Activated CD4-positive, alpha-beta T cell treated with anti-CD3 and anti-CD28 coated beads, Interleukin-2, amount 10 ng/mL, durations not matched to agents 7 days and 5 days (primary cell): Measurements from ENCODE around the gene PJA2. TPM values are rescaled to one million over a fixed set of nuclear protein-coding genes. Genes with fewer than 3 reads are reported as not detected.

Experiments used
- CTCF ChIA-PET: fragments of 350-600 bp; sonication (Branson Sonifier 250); formaldehyde crosslinking; loops from one replicate; lab custom pipeline; 2021; ENCODE audit warnings: antibody characterized with exemption; lab: Charles Lee
- POLR2A ChIA-PET: fragments of 350-600 bp; sonication (Branson Sonifier 250); formaldehyde crosslinking; loops from one replicate; lab custom pipeline; 2021; ENCODE audit warnings: antibody characterized with exemption; lab: Charles Lee
- DNase-seq: peaks from one replicate; pipeline ENCODE4 v3.0.0-alpha.2; 2020
- H3K27ac Mint-ChIP-seq: one replicate; pipeline ENCODE4 v1.8.0; 2021; ENCODE audit warnings: mild to moderate bottlenecking, moderate library complexity, mixed read lengths
- H3K27me3 Mint-ChIP-seq: one replicate; pipeline ENCODE4 v1.8.0; 2021; ENCODE audit warnings: mixed read lengths
- H3K36me3 Mint-ChIP-seq: one replicate; pipeline ENCODE4 v1.8.0; 2021; ENCODE audit warnings: low read depth, mixed read lengths
- H3K4me1 Mint-ChIP-seq: one replicate; pipeline ENCODE4 v1.8.0; 2021; ENCODE audit warnings: mixed read lengths
- H3K4me3 Mint-ChIP-seq: one replicate; pipeline ENCODE4 v1.8.0; 2021; ENCODE audit warnings: mild to moderate bottlenecking, moderate library complexity, mixed read lengths
- H3K9me3 Mint-ChIP-seq: one replicate; pipeline ENCODE4 v1.8.0; 2021; ENCODE audit warnings: mixed read lengths
- total RNA-seq, 2 experiments: library from RNA; stranded (reverse); gene quantifications; one replicate each; pipeline ENCODE4 v1.2.3, GENCODE V29; 2021

PJA2 gene
- total RNA-seq, 2 experiments from 2014 or later: 51.7 to 58.7 TPM

GRCh38 chr5:109328626-109329025 lies 81.1 kb downstream of the PJA2 start:
- CTCF ChIA-PET: no interaction called here
- POLR2A ChIA-PET: no interaction called here

GRCh38 chr5:109327570-109327969 lies 82.2 kb downstream of the PJA2 start:
- CTCF ChIA-PET: interaction anchor here (1.2 kb wide), 1 partner anchor 10 kb away, joined by 4 read pairs; no protein-coding TSS in a partner anchor
- H3K27me3 Mint-ChIP-seq: no peaks in the 10 kb centered on the region
- H3K4me3 Mint-ChIP-seq: no peak overlapping the region
- H3K27ac Mint-ChIP-seq: no peak overlapping the region
- no peak for DNase-seq
- no peaks in the 10 kb centered on the region for H3K36me3 Mint-ChIP-seq
- POLR2A ChIA-PET: no interaction called here
- no peaks in the 10 kb centered on the region for H3K9me3 Mint-ChIP-seq
- H3K4me1 Mint-ChIP-seq: no peaks in the 10 kb centered on the region

More at GRCh38 chr5:109328626-109329025, 81.1 kb downstream of the PJA2 start:
- Mint-ChIP-seq H3K27ac (no peak overlapping the region), H3K9me3 (no peaks in the 10 kb centered on the region), H3K36me3 (peaks cover 4% of the 10 kb centered on the region), H3K4me3 (no peak overlapping the region), H3K27me3 (no peaks in the 10 kb centered on the region), H3K4me1 (no peaks in the 10 kb centered on the region)
- DNase-seq: no peak

- Mint-ChIP-seq H3K36me3 (no peaks in the 10 kb centered on the region), H3K4me1 (no peaks in the 10 kb centered on the region), H3K9me3 (no peaks in the 10 kb centered on the region), H3K4me3 (no peak overlapping the region), H3K27ac (no peak overlapping the region), H3K27me3 (no peaks in the 10 kb centered on the region)
- POLR2A ChIA-PET: no interaction called here
- CTCF ChIA-PET: interaction anchor here (1.2 kb wide), 1 partner anchor 10 kb away, joined by 4 read pairs; no protein-coding TSS in a partner anchor
- no peak for DNase-seq
These were observed 82.9 kb downstream of the PJA2 start for GRCh38 chr5:109326919-109327318.

GRCh38 chr5:109325456-109325855 lies 84.3 kb downstream of the PJA2 start:
- CTCF ChIA-PET: no interaction called here
- POLR2A ChIA-PET: no interaction called here
- H3K27ac Mint-ChIP-seq: no peak overlapping the region

GRCh38 chr5:109324931-109325330 lies 84.8 kb downstream of the PJA2 start:
- ChIA-PET CTCF (no interaction called here), POLR2A (no interaction called here)
- Mint-ChIP-seq H3K4me3 (no peak overlapping the region), H3K4me1 (no peaks in the 10 kb centered on the region), H3K9me3 (no peaks in the 10 kb centered on the region), H3K36me3 (no peaks in the 10 kb centered on the region), H3K27me3 (no peaks in the 10 kb centered on the region), H3K27ac (no peak overlapping the region)
- no peak for DNase-seq

More at GRCh38 chr5:109325456-109325855, 84.3 kb downstream of the PJA2 start:
- H3K36me3 Mint-ChIP-seq: no peaks in the 10 kb centered on the region
- DNase-seq: no peak
- H3K4me1 Mint-ChIP-seq: no peaks in the 10 kb centered on the region
- H3K9me3 Mint-ChIP-seq: no peaks in the 10 kb centered on the region
- H3K27me3 Mint-ChIP-seq: no peaks in the 10 kb centered on the region
- H3K4me3 Mint-ChIP-seq: no peak overlapping the region

- Mint-ChIP-seq H3K4me1 (no peaks in the 10 kb centered on the region), H3K36me3 (no peaks in the 10 kb centered on the region), H3K4me3 (no peak overlapping the region), H3K27ac (no peak overlapping the region), H3K27me3 (no peaks in the 10 kb centered on the region), H3K9me3 (no peaks in the 10 kb centered on the region)
- no peak for DNase-seq
- ChIA-PET POLR2A (no interaction called here), CTCF (no interaction called here)
These were observed 85.4 kb downstream of the PJA2 start for GRCh38 chr5:109324351-109324750.

- POLR2A ChIA-PET: no interaction called here
- CTCF ChIA-PET: no interaction called here
- Mint-ChIP-seq H3K9me3 (no peaks in the 10 kb centered on the region), H3K27ac (no peak overlapping the region), H3K4me1 (no peaks in the 10 kb centered on the region), H3K36me3 (no peaks in the 10 kb centered on the region), H3K27me3 (no peaks in the 10 kb centered on the region), H3K4me3 (no peak overlapping the region)
- no peak for DNase-seq
These were observed 87.1 kb downstream of the PJA2 start for GRCh38 chr5:109322694-109323093.

- H3K4me3 Mint-ChIP-seq: no peak overlapping the region
- no peaks in the 10 kb centered on the region for H3K27me3 Mint-ChIP-seq
- no peak overlapping the region for H3K27ac Mint-ChIP-seq
- no peaks in the 10 kb centered on the region for H3K36me3 Mint-ChIP-seq
- no peaks in the 10 kb centered on the region for H3K9me3 Mint-ChIP-seq
- DNase-seq: no peak
- H3K4me1 Mint-ChIP-seq: no peaks in the 10 kb centered on the region
- POLR2A ChIA-PET: no interaction called here
- CTCF ChIA-PET: no interaction called here
These were observed 90.4 kb downstream of the PJA2 start for GRCh38 chr5:109319351-109319750.

GRCh38 chr5:109318455-109319108 lies 91.2 kb downstream of the PJA2 start:
- H3K9me3 Mint-ChIP-seq: no peaks in the 10 kb centered on the region
- POLR2A ChIA-PET: no interaction called here
- no peaks in the 10 kb centered on the region for H3K27me3 Mint-ChIP-seq
- CTCF ChIA-PET: no interaction called here
- H3K27ac Mint-ChIP-seq: no peak overlapping the region
- H3K36me3 Mint-ChIP-seq: no peaks in the 10 kb centered on the region
- no peaks in the 10 kb centered on the region for H3K4me1 Mint-ChIP-seq
- H3K4me3 Mint-ChIP-seq: no peak overlapping the region
- no peak for DNase-seq

GRCh38 chr5:109316634-109317033 lies 93.1 kb downstream of the PJA2 start:
- Mint-ChIP-seq H3K9me3 (no peaks in the 10 kb centered on the region), H3K27ac (no peak overlapping the region), H3K4me1 (no peaks in the 10 kb centered on the region), H3K27me3 (no peaks in the 10 kb centered on the region), H3K36me3 (no peaks in the 10 kb centered on the region), H3K4me3 (no peak overlapping the region)
- ChIA-PET POLR2A (no interaction called here), CTCF (interaction anchor here (1.3 kb wide), 1 partner anchor 10 kb away, joined by 4 read pairs; no protein-coding TSS in a partner anchor)
- no peak for DNase-seq

- H3K4me3 Mint-ChIP-seq: no peak overlapping the region
- POLR2A ChIA-PET: no interaction called here
- DNase-seq: no peak
- no peaks in the 10 kb centered on the region for H3K9me3 Mint-ChIP-seq
- CTCF ChIA-PET: interaction anchor here (0.9 kb wide), 1 partner anchor 8 kb away, joined by 3 read pairs; no protein-coding TSS in a partner anchor
- H3K4me1 Mint-ChIP-seq: no peaks in the 10 kb centered on the region
- H3K27ac Mint-ChIP-seq: no peak overlapping the region
- H3K36me3 Mint-ChIP-seq: no peaks in the 10 kb centered on the region
- no peaks in the 10 kb centered on the region for H3K27me3 Mint-ChIP-seq
These were observed 94.5 kb downstream of the PJA2 start for GRCh38 chr5:109315245-109315644.

GRCh38 chr5:109313127-109313526 lies 96.6 kb downstream of the PJA2 start:
- Mint-ChIP-seq H3K9me3 (no peaks in the 10 kb centered on the region), H3K27ac (no peak overlapping the region), H3K27me3 (no peaks in the 10 kb centered on the region), H3K4me3 (no peak overlapping the region), H3K36me3 (no peaks in the 10 kb centered on the region), H3K4me1 (no peaks in the 10 kb centered on the region)
- CTCF ChIA-PET: no interaction called here
- DNase-seq: no peak
- POLR2A ChIA-PET: no interaction called here

- Mint-ChIP-seq H3K36me3 (no peaks in the 10 kb centered on the region), H3K27ac (no peak overlapping the region)
- CTCF ChIA-PET: no interaction called here
These were observed 97.1 kb downstream of the PJA2 start for GRCh38 chr5:109312695-109313094.

GRCh38 chr5:109310315-109310714 lies 99.5 kb downstream of the PJA2 start:
- ChIA-PET POLR2A (no interaction called here), CTCF (no interaction called here)
- no peaks in the 10 kb centered on the region for H3K4me1 Mint-ChIP-seq
- no peak overlapping the region for H3K4me3 Mint-ChIP-seq
- H3K36me3 Mint-ChIP-seq: no peaks in the 10 kb centered on the region
- no peaks in the 10 kb centered on the region for H3K9me3 Mint-ChIP-seq
- no peak overlapping the region for H3K27ac Mint-ChIP-seq
- DNase-seq: no peak
- no peaks in the 10 kb centered on the region for H3K27me3 Mint-ChIP-seq

More at GRCh38 chr5:109312695-109313094, 97.1 kb downstream of the PJA2 start:
- Mint-ChIP-seq H3K4me3 (no peak overlapping the region), H3K27me3 (no peaks in the 10 kb centered on the region), H3K9me3 (no peaks in the 10 kb centered on the region), H3K4me1 (no peaks in the 10 kb centered on the region)
- DNase-seq: no peak
- POLR2A ChIA-PET: no interaction called here
